OCI-LY7 (cell line): Measurements from ENCODE around the gene PPM1L. TPM values are rescaled to one million over a fixed set of nuclear protein-coding genes. Genes with fewer than 3 reads are reported as not detected.

ENCODE experiments used
- BruUV-seq: library from RNA; stranded (reverse); fragments of 400-500 nt; replicated peaks from 2 replicates; lab custom pipeline; 2021; lab: Mats Ljungman, UMichigan
- CTCF ChIA-PET: fragments of 300-600 bp; sonication (Branson Sonifier 250); formaldehyde crosslinking; loops from one replicate; lab custom pipeline; 2022; ENCODE audit warnings: antibody characterized with exemption; ENCODE audit not compliant: unreplicated experiment; lab: Charles Lee
- POLR2A ChIA-PET: fragments of 300-600 bp; sonication (Branson Sonifier 250); formaldehyde crosslinking; loops from one replicate; lab custom pipeline; 2022; ENCODE audit warnings: antibody characterized with exemption; lab: Charles Lee
- DNase-seq: peaks from one replicate; pipeline ENCODE4 v3.0.0-alpha.2; 2015; ENCODE audit warnings: low spot score
- H2AFZ ChIP-seq: fragments of 200-600 bp; sonication (generic), shearing (Covaris generic); 2 replicates; pipeline ENCODE4 v1.6.1; 2014; ENCODE audit warnings: mild to moderate bottlenecking, antibody characterized with exemption, low read length, moderate library complexity
- H3K27ac ChIP-seq: fragments of 200-600 bp; sonication (generic); 2 replicates; pipeline ENCODE4 v1.5.1; 2014; ENCODE audit warnings: mixed run types, low read depth, mild to moderate bottlenecking, moderate library complexity, low read length, inconsistent platforms; ENCODE audit not compliant: poor library complexity, severe bottlenecking
- H3K36me3 ChIP-seq: fragments of 200-600 bp; sonication (generic); 2 replicates; pipeline ENCODE4 v1.6.1; 2014; ENCODE audit warnings: mild to moderate bottlenecking, antibody characterized with exemption, low read length, moderate library complexity, mixed read lengths; ENCODE audit not compliant: insufficient read depth
- H3K4me1 ChIP-seq: fragments of 200-600 bp; sonication (generic); 2 replicates; pipeline ENCODE4 v1.5.1; 2014; ENCODE audit warnings: mild to moderate bottlenecking, low read length; ENCODE audit not compliant: insufficient read depth, poor library complexity, severe bottlenecking
- H3K4me2 ChIP-seq: fragments of 200-600 bp; sonication (generic); 2 replicates; pipeline ENCODE4 v1.6.1; 2014; ENCODE audit warnings: mild to moderate bottlenecking, low read length
- H3K4me3 ChIP-seq: fragments of 200-600 bp; sonication (generic); 2 replicates; pipeline ENCODE4 v1.5.1; 2014; ENCODE audit warnings: mild to moderate bottlenecking, low read depth, low read length; ENCODE audit not compliant: poor library complexity, severe bottlenecking
- H3K79me2 ChIP-seq: fragments of 200-600 bp; sonication (generic); 2 replicates; pipeline ENCODE4 v1.6.1; 2016; ENCODE audit warnings: low read depth, mild to moderate bottlenecking, low read length, moderate library complexity, mixed read lengths; ENCODE audit not compliant: insufficient read depth
- H3K9me2 ChIP-seq: fragments of 200-600 bp; sonication (generic); 2 replicates; pipeline ENCODE4 v1.6.1; 2016; ENCODE audit warnings: mild to moderate bottlenecking, low read length, mixed read lengths; ENCODE audit not compliant: insufficient read depth
- H3K9me3 ChIP-seq: fragments of 200-600 bp; sonication (generic); 2 replicates; pipeline ENCODE4 v1.6.1; 2014; ENCODE audit warnings: mild to moderate bottlenecking, mixed run types, low read length, mixed read lengths
- H4K20me1 ChIP-seq: fragments of 200-600 bp; sonication (generic); 2 replicates; pipeline ENCODE4 v1.6.1; 2014; ENCODE audit warnings: mild to moderate bottlenecking, antibody characterized with exemption, low read length, moderate library complexity, mixed read lengths; ENCODE audit not compliant: insufficient read depth
- EZH2phosphoT487 ChIP-seq: fragments of 200-600 bp; sonication (generic); IDR thresholded peaks from 2 replicates; pipeline ENCODE4 v1.6.1; 2018; ENCODE audit warnings: low read depth, borderline replicate concordance, mild to moderate bottlenecking, mixed run types, antibody characterized with exemption, low read length, moderate library complexity, mixed read lengths
- intact Hi-C: fragments of 100-400 bp; cut with micrococcal nuclease; formaldehyde crosslinking; loops from one replicate; pipeline ENCODE4 v1.10.0; 2022; ENCODE audit not compliant: unreplicated experiment
- total RNA-seq, 2 experiments: library from RNA; depleted of rRNA in 1 of 2; stranded (reverse); fragments of >200 nt in 1 of 2; shearing (Covaris generic) in 1 of 2; gene quantifications; 2 replicates each; pipeline ENCODE4 v1.2.3, GENCODE V29; 2014 to 2022
- TF ChIP-seq, protein P1 (sequence below): fragments of 200-600 bp; sonication (generic); conservative IDR thresholded peaks from 2 replicates; pipeline ENCODE4 v1.5.1; 2014; ENCODE audit warnings: mild to moderate bottlenecking, antibody characterized with exemption, low read length, moderate library complexity, mixed read lengths

PPM1L gene
- total RNA-seq, 2 experiments from 2014 or later: 10.3 to 14.7 TPM

DNA sequence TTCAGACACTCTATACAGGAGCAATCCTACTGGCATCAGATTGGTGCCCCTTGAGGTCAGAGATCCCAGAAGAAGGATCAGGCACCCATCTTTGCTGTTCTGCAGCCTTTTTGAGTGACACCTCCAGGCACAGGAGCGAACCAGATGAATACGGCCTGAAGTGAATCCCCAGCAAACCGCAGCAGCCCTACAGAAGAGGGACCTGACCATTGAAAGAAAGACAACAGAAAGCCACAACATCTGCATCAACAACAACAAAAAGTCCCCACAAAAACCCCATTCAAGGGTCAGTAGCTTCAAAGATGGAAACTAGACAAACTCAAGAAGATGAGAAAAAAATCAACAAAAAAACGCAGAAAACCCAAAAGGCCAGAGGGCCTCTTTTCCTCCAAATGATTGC, 130.4 kb downstream of the PPM1L start:
- Histone ChIP-seq H3K4me2 (no peak overlapping the region), H3K27ac (no peak overlapping the region), H3K4me3 (no peak overlapping the region), H3K9me3 (no peaks in the 10 kb centered on the region), H3K9me2 (no peaks in the 10 kb centered on the region), H3K36me3 (no peaks in the 10 kb centered on the region), H3K4me1 (no peaks in the 10 kb centered on the region), H2AFZ (no peak overlapping the region), H4K20me1 (no peaks in the 10 kb centered on the region), H3K79me2 (no peaks in the 10 kb centered on the region)
- intact Hi-C loops: no loop called here
- ChIA-PET POLR2A (interaction anchor here (0.7 kb wide), 1 partner anchor 19 kb away, joined by 4 read pairs; no protein-coding TSS in a partner anchor), CTCF (no interaction called here)
- no peak for DNase-seq
- no peak for TF ChIP-seq EZH2phosphoT487
- TF ChIP-seq, protein P1, sequence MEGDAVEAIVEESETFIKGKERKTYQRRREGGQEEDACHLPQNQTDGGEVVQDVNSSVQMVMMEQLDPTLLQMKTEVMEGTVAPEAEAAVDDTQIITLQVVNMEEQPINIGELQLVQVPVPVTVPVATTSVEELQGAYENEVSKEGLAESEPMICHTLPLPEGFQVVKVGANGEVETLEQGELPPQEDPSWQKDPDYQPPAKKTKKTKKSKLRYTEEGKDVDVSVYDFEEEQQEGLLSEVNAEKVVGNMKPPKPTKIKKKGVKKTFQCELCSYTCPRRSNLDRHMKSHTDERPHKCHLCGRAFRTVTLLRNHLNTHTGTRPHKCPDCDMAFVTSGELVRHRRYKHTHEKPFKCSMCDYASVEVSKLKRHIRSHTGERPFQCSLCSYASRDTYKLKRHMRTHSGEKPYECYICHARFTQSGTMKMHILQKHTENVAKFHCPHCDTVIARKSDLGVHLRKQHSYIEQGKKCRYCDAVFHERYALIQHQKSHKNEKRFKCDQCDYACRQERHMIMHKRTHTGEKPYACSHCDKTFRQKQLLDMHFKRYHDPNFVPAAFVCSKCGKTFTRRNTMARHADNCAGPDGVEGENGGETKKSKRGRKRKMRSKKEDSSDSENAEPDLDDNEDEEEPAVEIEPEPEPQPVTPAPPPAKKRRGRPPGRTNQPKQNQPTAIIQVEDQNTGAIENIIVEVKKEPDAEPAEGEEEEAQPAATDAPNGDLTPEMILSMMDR: no peak
- no TSS peak for BruUV-seq

DNA sequence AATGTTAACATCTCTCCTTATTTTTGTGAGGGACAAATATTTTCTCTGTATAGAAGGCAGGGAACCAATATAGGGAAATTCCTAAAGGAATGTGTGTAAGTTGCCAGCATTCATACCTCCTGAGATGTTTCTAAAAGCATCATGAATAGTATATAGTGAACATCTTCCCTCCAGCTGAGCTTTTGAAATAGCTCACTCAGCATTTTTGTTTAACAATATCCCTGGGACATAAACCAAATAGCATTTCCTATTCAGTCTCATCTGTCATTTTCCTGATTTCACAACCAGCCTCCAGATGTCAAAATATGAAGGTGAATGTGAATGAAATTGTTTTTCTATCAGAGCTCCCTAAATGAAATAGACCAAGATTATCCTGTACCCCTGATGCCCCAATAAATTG, 137.2 kb downstream of the PPM1L start:
- ChIA-PET CTCF (no interaction called here), POLR2A (interaction anchor here (0.7 kb wide), 1 partner anchor 233 kb away, joined by 3 read pairs; no protein-coding TSS in a partner anchor)
- no peaks in the 10 kb centered on the region for H3K9me2 ChIP-seq
- H3K9me3 ChIP-seq: no peaks in the 10 kb centered on the region
- no peak overlapping the region for H3K4me2 ChIP-seq
- TF ChIP-seq, protein P1: no peak
- TF ChIP-seq EZH2phosphoT487: no peak
- intact Hi-C loops: no loop called here
- H3K4me3 ChIP-seq: no peak overlapping the region
- H3K27ac ChIP-seq: no peak overlapping the region
- H3K4me1 ChIP-seq: no peaks in the 10 kb centered on the region
- DNase-seq: no peak
- no TSS peak for BruUV-seq
- no peaks in the 10 kb centered on the region for H3K36me3 ChIP-seq
- H2AFZ ChIP-seq: no peak overlapping the region
- no peaks in the 10 kb centered on the region for H3K79me2 ChIP-seq
- no peaks in the 10 kb centered on the region; the same call in 1 of the 2 replicates for H4K20me1 ChIP-seq

DNA sequence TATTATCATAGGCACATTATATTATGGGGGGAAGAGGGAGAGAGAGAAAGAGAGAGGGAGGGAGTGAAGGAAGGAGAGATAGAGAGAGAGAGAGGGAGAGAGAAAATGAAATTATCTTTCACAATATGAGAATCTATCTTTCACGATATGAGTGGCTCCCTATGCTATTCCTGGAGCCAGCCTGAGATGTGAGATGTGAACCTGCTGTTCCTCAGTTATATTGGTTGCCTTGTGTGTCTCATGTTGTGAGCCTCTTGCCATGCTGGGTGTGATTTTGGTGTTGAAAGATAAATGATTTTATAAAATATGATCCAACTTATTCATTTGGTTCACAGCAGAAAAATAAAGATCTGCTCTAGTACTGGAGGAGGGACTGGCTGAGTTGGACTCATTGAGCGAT, 148.7 kb downstream of the PPM1L start:
- TF ChIP-seq EZH2phosphoT487: no peak
- TF ChIP-seq, protein P1: no peak
- no peaks in the 10 kb centered on the region for H3K9me3 ChIP-seq
- no peaks in the 10 kb centered on the region for H3K4me1 ChIP-seq
- no peaks in the 10 kb centered on the region for H3K9me2 ChIP-seq
- BruUV-seq: no TSS peak
- CTCF ChIA-PET: no interaction called here
- no peak overlapping the region for H2AFZ ChIP-seq
- POLR2A ChIA-PET: interaction anchor here (0.6 kb wide), 1 partner anchor 302 kb away, joined by 3 read pairs; no protein-coding TSS in a partner anchor
- no peaks in the 10 kb centered on the region for H4K20me1 ChIP-seq
- H3K36me3 ChIP-seq: no peaks in the 10 kb centered on the region
- no peaks in the 10 kb centered on the region for H3K79me2 ChIP-seq
- H3K4me3 ChIP-seq: no peak overlapping the region
- intact Hi-C loops: no loop called here
- DNase-seq: no peak
- H3K27ac ChIP-seq: no peak overlapping the region
- H3K4me2 ChIP-seq: no peak overlapping the region
